IMR-90 (cell line): ENCODE results near the gene RRP1. TPM values are rescaled to one million over a fixed set of nuclear protein-coding genes. Genes with fewer than 3 reads are reported as not detected.

ENCODE experiments used
- ATAC-seq: fragments of 200-7000 bp; cut with Tn5 transposase; 2 replicates; pipeline ENCODE4 v1.9.1; 2020; ENCODE audit warnings: low read depth, mild to moderate bottlenecking, moderate library complexity
- BruUV-seq: library from RNA; stranded (reverse); fragments of 400-500 nt; replicated peaks from 2 replicates; lab custom pipeline; 2021; lab: Mats Ljungman, UMichigan
- CTCF ChIA-PET: fragments of 300-600 bp; formaldehyde crosslinking; extraction: SDS; loops from one replicate; lab custom pipeline; 2021; ENCODE audit warnings: antibody characterized with exemption; lab: Yijun Ruan, JAX
- POLR2A ChIA-PET: fragments of 300-600 bp; sonication (Branson Sonifier 250); formaldehyde crosslinking; loops from one replicate; lab custom pipeline; 2022; ENCODE audit warnings: antibody characterized with exemption; ENCODE audit not compliant: unreplicated experiment; lab: Charles Lee
- DNase-seq: peaks from one replicate; pipeline ENCODE4 v3.0.0; 2013
- H2AFZ ChIP-seq: replicated peaks from 2 replicates; pipeline ENCODE3; 2013; ENCODE audit warnings: low read length, mild to moderate bottlenecking; ENCODE audit not compliant: poor library complexity
- H2AK5ac ChIP-seq: 2 replicates; pipeline ENCODE4 v1.6.1; 2013; ENCODE audit warnings: low read depth, low read length, inconsistent platforms
- H2AK9ac ChIP-seq: replicated peaks from 2 replicates; pipeline ENCODE3; 2013; ENCODE audit warnings: mild to moderate bottlenecking, low read depth, low read length, moderate library complexity; ENCODE audit not compliant: poor library complexity
- H2BK120ac ChIP-seq: 2 replicates; pipeline ENCODE4 v1.6.1; 2013; ENCODE audit warnings: low read depth, low read length, inconsistent platforms
- H2BK15ac ChIP-seq: 3 replicates; pipeline ENCODE4 v1.6.1; 2013; ENCODE audit warnings: low read depth, low read length, inconsistent platforms
- H2BK20ac ChIP-seq: 2 replicates; pipeline ENCODE4 v1.6.1; 2013; ENCODE audit warnings: low read depth, mild to moderate bottlenecking, inconsistent platforms, low read length, moderate library complexity
- H2BK5ac ChIP-seq: 2 replicates; pipeline ENCODE4 v1.6.1; 2013; ENCODE audit warnings: mild to moderate bottlenecking, low read depth, low read length, inconsistent platforms; ENCODE audit not compliant: poor library complexity, severe bottlenecking
- H3K14ac ChIP-seq: replicated peaks from 2 replicates; pipeline ENCODE4 v1.6.1; 2013; ENCODE audit warnings: low read depth, low read length, inconsistent platforms
- H3K18ac ChIP-seq: 2 replicates; pipeline ENCODE4 v1.6.1; 2013; ENCODE audit warnings: low read depth, low read length, control low read depth
- H3K23ac ChIP-seq: 2 replicates; pipeline ENCODE4 v1.6.1; 2013; ENCODE audit warnings: low read depth, low read length, inconsistent platforms
- H3K27ac ChIP-seq: 2 replicates; pipeline ENCODE4 v1.5.1; 2013; ENCODE audit warnings: mild to moderate bottlenecking, control low read depth, low read length; ENCODE audit not compliant: insufficient read depth
- H3K27me3 ChIP-seq: 2 replicates; pipeline ENCODE4 v1.6.1; 2013; ENCODE audit warnings: low read length; ENCODE audit not compliant: control insufficient read depth, insufficient read depth
- H3K36me3 ChIP-seq: 2 replicates; pipeline ENCODE4 v1.6.1; 2013; ENCODE audit warnings: low read length, mixed read lengths; ENCODE audit not compliant: control insufficient read depth, insufficient read depth
- H3K4ac ChIP-seq: 2 replicates; pipeline ENCODE4 v1.6.1; 2013; ENCODE audit warnings: low read depth, low read length, inconsistent platforms
- H3K4me1 ChIP-seq: 2 replicates; pipeline ENCODE4 v1.6.1; 2013; ENCODE audit warnings: low read length, mixed read lengths; ENCODE audit not compliant: control insufficient read depth, insufficient read depth
- H3K4me2 ChIP-seq: 2 replicates; pipeline ENCODE4 v1.6.1; 2013; ENCODE audit warnings: low read depth, mild to moderate bottlenecking, control low read depth, low read length, moderate library complexity
- H3K4me3 ChIP-seq: 2 replicates; pipeline ENCODE4 v1.5.1; 2013; ENCODE audit warnings: low read depth, mild to moderate bottlenecking, control low read depth, low read length, moderate library complexity; ENCODE audit not compliant: insufficient read depth
- H3K56ac ChIP-seq: 2 replicates; pipeline ENCODE4 v1.6.1; 2013; ENCODE audit warnings: low read length, inconsistent platforms; ENCODE audit not compliant: insufficient read depth; ENCODE audit errors: extremely low read depth
- H3K79me1 ChIP-seq, 2 experiments: 2 replicates each; pipeline ENCODE4 v1.6.1; 2013; ENCODE audit warnings: low read length in 2 of 2, inconsistent platforms in 1 of 2, low read depth in 1 of 2
- H3K9ac ChIP-seq: 2 replicates; pipeline ENCODE4 v1.6.1; 2013; ENCODE audit warnings: low read depth, low read length, control low read depth
- H3K9me1 ChIP-seq: 2 replicates; pipeline ENCODE4 v1.6.1; 2013; ENCODE audit warnings: low read length, inconsistent platforms; ENCODE audit not compliant: insufficient read depth
- H3K9me3 ChIP-seq: 2 replicates; pipeline ENCODE4 v1.6.1; 2013; ENCODE audit warnings: low read length; ENCODE audit not compliant: control insufficient read depth, insufficient read depth
- H4K20me1 ChIP-seq: 2 replicates; pipeline ENCODE4 v1.6.1; 2013; ENCODE audit warnings: low read length, inconsistent platforms; ENCODE audit not compliant: insufficient read depth
- H4K5ac ChIP-seq: 2 replicates; pipeline ENCODE4 v1.6.1; 2013; ENCODE audit warnings: mild to moderate bottlenecking, low read depth, low read length, control low read depth
- H4K8ac ChIP-seq, 2 experiments: 2 replicates each; pipeline ENCODE4 v1.6.1; 2013; ENCODE audit warnings: low read depth in 2 of 2, low read length in 2 of 2, control low read depth in 1 of 2, inconsistent platforms in 1 of 2
- H4K91ac ChIP-seq: 2 replicates; pipeline ENCODE4 v1.6.1; 2013; ENCODE audit warnings: low read depth, low read length, inconsistent platforms; ENCODE audit not compliant: insufficient read depth
- CTCF ChIP-seq: conservative IDR thresholded peaks from 2 replicates; pipeline ENCODE4 v1.5.1; 2012; ENCODE audit warnings: mild to moderate bottlenecking, low read depth, low read length, improper control_type of control experiment
- MAZ ChIP-seq: IDR thresholded peaks from 2 replicates; pipeline ENCODE4 v1.6.1; 2012; ENCODE audit warnings: low read depth, mild to moderate bottlenecking, low read length, improper control_type of control experiment, moderate library complexity, borderline replicate concordance
- RFX5 ChIP-seq: IDR thresholded peaks from 2 replicates; pipeline ENCODE4 v1.8.0; 2012; ENCODE audit warnings: low read depth, mild to moderate bottlenecking, low read length, moderate library complexity
- WGBS, 2 experiments: methylation state at CpG; one replicate each; pipeline versions ENCODE4 v1.1.5 to v1.1.7; 2013; ENCODE audit warnings: missing lambda C conversion rate in 2 of 2; ENCODE audit not compliant: insufficient read length in 1 of 2; ENCODE audit errors: extremely low coverage in 2 of 2; 5-methylcytosine and 5-hydroxymethylcytosine counted together
- dilution Hi-C: fragments of 300-500 bp; cut with HindIII; formaldehyde crosslinking; loops from one replicate; pipeline ENCODE4 v1.14.3; 2018; ENCODE audit warnings: low sequenced_read_pairs; ENCODE audit not compliant: unreplicated experiment
- in situ Hi-C: fragments of 300-500 bp; cut with MboI; formaldehyde crosslinking; loops from 3 replicates; pipeline ENCODE4 v1.14.3; 2019; ENCODE audit warnings: low sequenced_read_pairs, inconsistent platforms, mixed read lengths
- intact Hi-C: fragments of 100-400 bp; cut with micrococcal nuclease; formaldehyde crosslinking; loops from 2 replicates; pipeline ENCODE4 v1.10.0; 2022
- polyA plus RNA-seq, 3 experiments: library from polyadenylated mRNA; depleted of rRNA; stranded (reverse); fragments of >200 nt; gene quantifications; 2 replicates each; pipeline ENCODE4 v1.2.3, GENCODE V29; 2012; ENCODE audit warnings: low replicate concordance in 1 of 3
- total RNA-seq: library from RNA; depleted of rRNA; stranded (reverse); fragments of >200 nt; gene quantifications from 2 replicates; pipeline ENCODE4 v1.2.3, GENCODE V29; 2012
- TF ChIP-seq, protein P1 (sequence below): fragments of 150-350 bp; IDR thresholded peaks from 2 replicates; pipeline ENCODE4 v1.6.1; 2017; ENCODE audit warnings: mild to moderate bottlenecking, antibody characterized with exemption, low read length, low read depth

Gene RRP1
- total and polyA plus RNA-seq, 2 of the 4 experiments (the other 2 are of a cell fraction): 20.2 to 23.3 TPM

- DNase-seq (no peak), ATAC-seq (no peak)
- H3K9ac ChIP-seq: no peak overlapping the region
- dilution Hi-C loops (no loop called here), intact Hi-C loops (no loop called here), in situ Hi-C loops (no loop called here)
- TF ChIP-seq MAZ (no peak), RFX5 (no peak), CTCF (no peak)
- TF ChIP-seq, protein P1, sequence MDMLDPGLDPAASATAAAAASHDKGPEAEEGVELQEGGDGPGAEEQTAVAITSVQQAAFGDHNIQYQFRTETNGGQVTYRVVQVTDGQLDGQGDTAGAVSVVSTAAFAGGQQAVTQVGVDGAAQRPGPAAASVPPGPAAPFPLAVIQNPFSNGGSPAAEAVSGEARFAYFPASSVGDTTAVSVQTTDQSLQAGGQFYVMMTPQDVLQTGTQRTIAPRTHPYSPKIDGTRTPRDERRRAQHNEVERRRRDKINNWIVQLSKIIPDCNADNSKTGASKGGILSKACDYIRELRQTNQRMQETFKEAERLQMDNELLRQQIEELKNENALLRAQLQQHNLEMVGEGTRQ: no peak
- H4K91ac ChIP-seq: no peak overlapping the region
- H2BK15ac ChIP-seq: no peak overlapping the region
- no peak overlapping the region for H3K23ac ChIP-seq
- CTCF ChIA-PET: interaction anchor here (1.0 kb wide), 1 partner anchor 20 kb away, joined by 3 read pairs; no protein-coding TSS in a partner anchor
- no peaks in the 10 kb centered on the region for H3K36me3 ChIP-seq
- H4K8ac ChIP-seq: no peak overlapping the region
- no peak overlapping the region for H2BK120ac ChIP-seq
- no peaks in the 10 kb centered on the region for H4K20me1 ChIP-seq
- POLR2A ChIA-PET: no interaction called here
- H3K4me1 ChIP-seq: peaks cover 4% of the 10 kb centered on the region; the same call in 1 of the 2 replicates
- H3K56ac ChIP-seq: no peak overlapping the region
- H3K18ac ChIP-seq: no peak overlapping the region
- no peak overlapping the region for H3K27ac ChIP-seq
- no peaks in the 10 kb centered on the region for H3K79me1 ChIP-seq
- peak overlapping the region; percentile 19 for H2AFZ ChIP-seq
- H3K4ac ChIP-seq: no peak overlapping the region
- no peak overlapping the region for H2BK20ac ChIP-seq
- H4K5ac ChIP-seq: no peak overlapping the region
- H3K4me2 ChIP-seq: no peak overlapping the region
- no CpG with 5 or more reads among the region's 8 CpGs for WGBS, 2 experiments
- BruUV-seq: no TSS peak
- peaks cover 4% of the 10 kb centered on the region; the same call in 1 of the 2 replicates for H3K9me1 ChIP-seq
- H2BK5ac ChIP-seq: no peak overlapping the region
- no peak overlapping the region for H3K14ac ChIP-seq
- no peak overlapping the region for H3K4me3 ChIP-seq
- peaks cover 18% of the 10 kb centered on the region for H3K27me3 ChIP-seq
- H2AK9ac ChIP-seq: peak overlapping the region; percentile 85
- no peaks in the 10 kb centered on the region for H3K9me3 ChIP-seq
- H2AK5ac ChIP-seq: no peak overlapping the region
These were observed 37.2 kb downstream of the RRP1 start for GRCh38 chr21:43826623-43826974.
